Measurements from ENCODE around the gene CTAG1A.
"Not testable (repeated sequence)": the region's sequence is repeated elsewhere in the genome, so short reads cannot be mapped to it uniquely, and the experiment has no call there.

DNA sequence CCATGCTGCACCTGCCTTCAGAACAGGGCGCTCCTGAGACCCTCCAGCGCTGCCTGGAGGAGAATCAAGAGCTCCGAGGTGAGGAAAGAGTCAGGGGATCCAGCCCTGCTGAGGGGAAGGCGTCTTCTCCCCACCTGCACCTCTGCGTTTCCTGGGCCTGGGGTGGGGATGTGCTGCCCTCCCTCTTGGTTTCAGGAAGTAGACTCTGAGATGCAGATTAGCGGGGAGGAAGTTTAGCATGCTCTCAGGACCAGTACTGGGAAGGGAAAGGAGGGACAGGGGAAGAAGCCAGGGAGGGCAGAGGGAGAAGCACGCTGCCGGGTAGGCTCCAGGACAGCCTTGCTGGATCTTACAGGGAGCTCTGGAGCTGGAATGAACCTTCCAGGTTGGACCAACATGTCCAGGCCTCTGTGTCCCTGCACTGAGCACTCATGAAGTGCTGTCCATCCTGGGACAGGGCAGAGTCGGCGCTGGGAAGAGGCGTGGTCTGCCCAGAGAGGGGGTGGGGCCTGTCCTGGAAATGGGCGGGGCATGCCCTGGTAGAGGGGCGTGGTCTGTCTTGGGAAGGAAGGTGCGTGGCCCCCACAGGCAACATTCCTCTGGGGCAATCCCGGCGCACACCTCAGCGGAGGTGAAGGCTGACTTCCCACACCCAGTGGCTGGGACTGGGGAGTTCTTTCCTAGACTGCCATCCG is 32.7 kb upstream of the CTAG1A start:
- TF ChIP-seq POLR2AphosphoS5, CTCF, POLR2A, EP300 (IDR thresholded peaks at IDR 0.05): not testable (repeated sequence)
